Kidney (tissue), 14 donors: ENCODE measurements around the gene NR6A1. TPM values are rescaled to one million over a fixed set of nuclear protein-coding genes. Genes with fewer than 3 reads are reported as not detected.

Experiments
- DNase-seq, 5 donors: peaks; one replicate each; pipeline ENCODE4 v3.0.0-alpha.2; 2013 to 2020
- FAIRE-seq: peaks from 2 replicates; lab custom pipeline; 2012; peaks lifted over from hg19 to GRCh38; lab: Jason Lieb, UNC
- H3K27ac ChIP-seq, 2 donors: one replicate each; pipeline ENCODE4 v1.7.0; 2013; ENCODE audit warnings: low read depth in 2 of 2, low read length in 2 of 2, inconsistent platforms in 1 of 2
- H3K27me3 ChIP-seq: one replicate; pipeline ENCODE4 v1.7.1; 2013; ENCODE audit warnings: low read length, inconsistent platforms; ENCODE audit not compliant: control insufficient read depth, insufficient read depth
- H3K36me3 ChIP-seq, 3 donors: one replicate each; pipeline versions ENCODE4 v1.7.0 to v1.7.1; 2013; ENCODE audit warnings: low read length in 3 of 3, control low read depth in 1 of 3, inconsistent platforms in 1 of 3; ENCODE audit not compliant: insufficient read depth in 3 of 3, control insufficient read depth in 2 of 3
- H3K4me1 ChIP-seq, 3 donors: one replicate each; pipeline versions ENCODE4 v1.7.0 to v1.7.1; 2013; ENCODE audit warnings: low read length in 3 of 3, inconsistent platforms in 1 of 3, low read depth in 1 of 3; ENCODE audit not compliant: control insufficient read depth in 2 of 3, insufficient read depth in 2 of 3
- H3K4me3 ChIP-seq, 3 donors: one replicate each; pipeline versions ENCODE4 v1.7.0 to v1.8.1; 2013; ENCODE audit warnings: low read length in 3 of 3, control low read depth in 1 of 3, inconsistent platforms in 1 of 3
- H3K9ac ChIP-seq, 3 donors: one replicate each; pipeline versions ENCODE4 v1.7.0 to v1.7.1; 2013; ENCODE audit warnings: low read length in 3 of 3, control low read depth in 1 of 3, inconsistent platforms in 1 of 3
- H3K9me3 ChIP-seq, 3 donors: one replicate each; pipeline versions ENCODE4 v1.7.0 to v1.7.1; 2013; ENCODE audit warnings: low read length in 3 of 3, control low read depth in 1 of 3, inconsistent platforms in 1 of 3; ENCODE audit not compliant: control insufficient read depth in 2 of 3, insufficient read depth in 1 of 3
- intact Hi-C: fragments of 100-400 bp; cut with DNase I; formaldehyde crosslinking; loops from one replicate; pipeline ENCODE4 v1.11.1; 2022
- polyA plus RNA-seq: library from polyadenylated mRNA; stranded (reverse); fragments of 350-450 nt; fragmentation: Illumina TruSeq; extraction: RNeasy Lipid Tissue Mini Kit (QIAGEN cat#74804); gene quantifications from one replicate; pipeline ENCODE4 v1.2.3, GENCODE V29; 2014; ENCODE audit warnings: low read depth, low replicate concordance; ENCODE audit not compliant: insufficient read depth
- total RNA-seq: library from RNA; stranded (reverse); fragmentation: NEBNext Ultra II Directional; extraction: Animal tissue kit (Norgen Biotek cat#: 25700); gene quantifications from one replicate; pipeline ENCODE4 v1.2.1, GENCODE V29; 2021
- TF ChIP-seq, protein P1 (sequence below): IDR thresholded peaks from 3 replicates; pipeline ENCODE4 v1.5.1; 2012; ENCODE audit warnings: mild to moderate bottlenecking, moderate library complexity, borderline replicate concordance; ENCODE audit not compliant: insufficient read depth; ENCODE audit errors: extremely low read depth
- donor health status: control.
- donor health status: control.
- donor health status: control.
- donor health status: control.
- donor health status: control.
- donor health status: DM: yes; HTN: yes; CAD: no.
- donor health status: Normal renal cell carcinoma (clear cell type).

The NR6A1 gene
- total and polyA plus RNA-seq, 2 donors from 2014 or later = 1.2 to 3.5 TPM

GRCh38 chr9:124747065-124747464, 24.0 kb downstream of the NR6A1 start:
- H3K9me3 ChIP-seq = no peaks in the 10 kb centered on the region
- no peak overlapping the region for H3K27ac ChIP-seq
- DNase-seq (no peak), FAIRE-seq (no peak)
- TF ChIP-seq, protein P1, sequence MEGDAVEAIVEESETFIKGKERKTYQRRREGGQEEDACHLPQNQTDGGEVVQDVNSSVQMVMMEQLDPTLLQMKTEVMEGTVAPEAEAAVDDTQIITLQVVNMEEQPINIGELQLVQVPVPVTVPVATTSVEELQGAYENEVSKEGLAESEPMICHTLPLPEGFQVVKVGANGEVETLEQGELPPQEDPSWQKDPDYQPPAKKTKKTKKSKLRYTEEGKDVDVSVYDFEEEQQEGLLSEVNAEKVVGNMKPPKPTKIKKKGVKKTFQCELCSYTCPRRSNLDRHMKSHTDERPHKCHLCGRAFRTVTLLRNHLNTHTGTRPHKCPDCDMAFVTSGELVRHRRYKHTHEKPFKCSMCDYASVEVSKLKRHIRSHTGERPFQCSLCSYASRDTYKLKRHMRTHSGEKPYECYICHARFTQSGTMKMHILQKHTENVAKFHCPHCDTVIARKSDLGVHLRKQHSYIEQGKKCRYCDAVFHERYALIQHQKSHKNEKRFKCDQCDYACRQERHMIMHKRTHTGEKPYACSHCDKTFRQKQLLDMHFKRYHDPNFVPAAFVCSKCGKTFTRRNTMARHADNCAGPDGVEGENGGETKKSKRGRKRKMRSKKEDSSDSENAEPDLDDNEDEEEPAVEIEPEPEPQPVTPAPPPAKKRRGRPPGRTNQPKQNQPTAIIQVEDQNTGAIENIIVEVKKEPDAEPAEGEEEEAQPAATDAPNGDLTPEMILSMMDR = no peak
- no peak overlapping the region for H3K4me3 ChIP-seq
- no peak overlapping the region for H3K9ac ChIP-seq
- intact Hi-C loops = no loop called here
- H3K36me3 ChIP-seq = no peaks in the 10 kb centered on the region
- H3K4me1 ChIP-seq = no peaks in the 10 kb centered on the region
- H3K27me3 ChIP-seq = no peaks in the 10 kb centered on the region

DNA sequence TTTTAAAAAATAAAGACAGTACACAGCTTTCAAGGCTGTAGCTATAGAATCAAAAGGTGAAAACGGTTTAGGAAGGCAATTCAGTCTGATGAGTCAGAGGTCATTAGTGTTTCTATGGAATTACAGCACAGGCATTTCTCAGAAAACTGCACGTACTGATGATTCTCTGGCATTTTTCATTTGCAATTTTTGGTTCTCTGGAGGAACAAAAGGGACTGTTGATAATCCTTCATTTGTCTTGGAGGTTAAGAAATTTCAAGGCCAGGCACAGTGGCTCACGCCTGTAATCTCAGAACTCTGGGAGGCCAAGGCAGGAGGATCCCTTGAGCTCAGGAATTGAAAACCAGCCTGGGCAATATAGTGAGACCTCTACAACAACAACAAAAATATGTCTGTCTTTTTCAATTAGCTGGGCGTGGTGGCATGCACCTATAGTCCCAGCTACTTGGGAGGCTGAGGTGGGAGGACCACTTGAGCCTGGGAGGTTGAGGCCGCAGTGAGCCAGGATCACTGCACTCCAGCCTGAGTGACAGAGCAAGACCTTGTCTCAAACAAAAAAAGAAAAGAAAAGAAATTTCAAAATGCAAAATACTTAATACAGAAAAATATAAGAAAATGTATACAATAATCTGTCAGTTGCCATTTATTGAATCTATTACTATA, 27.3 kb downstream of the NR6A1 start:
- peak in 1 of 5 donors; percentile 4 for DNase-seq
- no peaks in the 10 kb centered on the region for H3K27me3 ChIP-seq
- no peaks in the 10 kb centered on the region for H3K9me3 ChIP-seq
- H3K27ac ChIP-seq = no peak overlapping the region
- intact Hi-C loops = no loop called here
- H3K36me3 ChIP-seq = no peaks in the 10 kb centered on the region
- TF ChIP-seq, protein P1 = no peak
- no peak overlapping the region for H3K4me3 ChIP-seq
- H3K4me1 ChIP-seq = no peaks in the 10 kb centered on the region
- no peak overlapping the region for H3K9ac ChIP-seq
- FAIRE-seq = no peak

GRCh38 chr9:124742940-124743339, 28.2 kb downstream of the NR6A1 start:
- FAIRE-seq (no peak), DNase-seq (no peak)
- no peak overlapping the region for H3K27ac ChIP-seq
- no peaks in the 10 kb centered on the region for H3K36me3 ChIP-seq
- H3K4me1 ChIP-seq = no peaks in the 10 kb centered on the region
- H3K4me3 ChIP-seq = no peak overlapping the region
- H3K9ac ChIP-seq = no peak overlapping the region
- TF ChIP-seq, protein P1 = no peak
- H3K9me3 ChIP-seq = no peaks in the 10 kb centered on the region
- intact Hi-C loops = no loop called here
- no peaks in the 10 kb centered on the region for H3K27me3 ChIP-seq

- Histone ChIP-seq H3K9me3 (no peaks in the 10 kb centered on the region), H3K27me3 (no peaks in the 10 kb centered on the region), H3K27ac (no peak overlapping the region), H3K9ac (no peak overlapping the region), H3K36me3 (no peaks in the 10 kb centered on the region), H3K4me1 (no peaks in the 10 kb centered on the region), H3K4me3 (no peak overlapping the region)
- DNase-seq = no peak
- TF ChIP-seq, protein P1 = no peak
- FAIRE-seq = no peak
- intact Hi-C loops = no loop called here
Measured at GRCh38 chr9:124741662-124742061, 29.4 kb downstream of the NR6A1 start.
